GM18861 (cell line): Measurements from ENCODE around the gene PHF20.
A peak's percentile ranks its signal among the peaks of the same experiment; 100 is the strongest.
"Not testable (repeated sequence)": the region's sequence is repeated elsewhere in the genome, so short reads cannot be mapped to it uniquely, and the experiment has no call there.

Source experiments
- ATAC-seq: cut with Tn5 transposase; IDR thresholded peaks from one replicate; pipeline ENCODE4 v1.9.1; 2021; ENCODE audit not compliant: unreplicated experiment

Gene PHF20

DNA sequence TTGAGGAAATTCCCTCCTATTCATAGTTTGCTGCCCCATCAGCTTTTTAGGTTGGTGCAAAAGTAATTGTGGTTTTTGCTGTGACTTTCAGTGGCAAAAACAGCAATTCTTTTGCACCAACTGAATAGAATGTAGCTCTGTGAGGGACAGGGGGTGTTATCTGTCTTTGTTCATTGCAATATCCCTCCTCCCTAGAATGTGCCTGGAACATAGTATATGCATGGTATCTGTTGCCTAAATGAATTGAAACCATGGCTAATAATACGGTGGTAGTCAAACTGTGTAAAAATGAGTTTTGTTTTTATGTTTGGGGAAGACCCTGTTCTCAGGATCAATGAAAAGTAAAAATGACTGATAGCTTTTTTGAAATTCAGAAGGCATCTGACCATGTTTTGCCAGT is 137.4 kb downstream of the PHF20 start:
- no peak for ATAC-seq

DNA sequence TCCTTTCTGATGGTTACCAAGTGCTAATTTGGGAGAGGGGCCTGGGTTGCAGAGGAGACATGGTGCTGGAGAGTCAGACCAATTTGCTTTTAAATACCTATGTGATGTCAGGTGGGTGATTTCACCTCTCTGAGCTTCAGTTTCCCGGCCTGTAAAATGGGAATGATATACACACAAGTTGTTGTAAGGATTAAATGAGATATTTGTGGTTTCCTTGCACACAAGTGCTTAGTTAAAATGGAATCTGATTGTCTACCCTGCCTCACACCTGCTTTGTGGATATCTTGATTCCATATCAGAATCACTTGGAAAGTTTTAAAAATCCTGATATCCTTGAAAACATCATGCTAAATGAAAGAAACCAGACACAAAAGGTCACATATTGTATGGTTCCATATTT is 138.0 kb downstream of the PHF20 start:
- no peak for ATAC-seq

DNA sequence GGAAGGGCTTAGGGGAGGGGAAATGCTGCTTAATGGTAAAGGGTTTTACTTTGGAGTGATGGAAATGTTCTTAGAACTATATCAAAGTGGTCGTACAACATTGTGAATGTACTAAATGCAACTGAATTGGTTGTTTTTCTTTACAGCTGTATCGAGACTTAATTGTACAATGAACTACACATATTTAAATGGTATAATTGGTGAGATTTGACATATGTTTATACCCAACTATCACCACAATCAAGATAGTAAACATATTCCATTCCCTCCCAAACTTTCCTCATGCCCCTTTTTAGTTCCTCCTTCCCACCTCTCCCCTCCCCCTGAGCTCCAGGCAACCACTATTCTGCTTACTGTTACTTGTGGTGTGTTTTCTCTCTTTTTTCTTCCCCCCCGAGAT is 138.4 kb downstream of the PHF20 start:
- no peak for ATAC-seq

DNA sequence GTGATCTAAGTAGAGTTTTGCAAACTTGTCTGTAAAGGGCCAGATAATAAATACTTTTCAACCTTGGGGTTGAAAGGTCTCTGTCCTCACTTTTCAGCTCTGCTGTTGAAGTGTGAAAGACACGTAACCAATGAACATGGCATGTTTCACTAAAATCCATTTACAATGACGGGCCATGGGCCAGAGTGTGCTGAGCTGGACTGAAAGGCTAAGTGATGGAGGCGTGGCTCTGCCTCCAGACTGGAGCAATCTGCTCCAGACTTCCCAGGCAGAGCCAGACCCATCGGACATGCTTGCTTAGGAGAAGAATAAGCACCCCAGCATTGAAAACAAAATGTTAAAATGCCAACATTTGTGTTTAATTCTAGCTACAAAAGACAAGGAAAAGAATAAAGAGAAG is 141.1 kb downstream of the PHF20 start:
- ATAC-seq: no peak

DNA sequence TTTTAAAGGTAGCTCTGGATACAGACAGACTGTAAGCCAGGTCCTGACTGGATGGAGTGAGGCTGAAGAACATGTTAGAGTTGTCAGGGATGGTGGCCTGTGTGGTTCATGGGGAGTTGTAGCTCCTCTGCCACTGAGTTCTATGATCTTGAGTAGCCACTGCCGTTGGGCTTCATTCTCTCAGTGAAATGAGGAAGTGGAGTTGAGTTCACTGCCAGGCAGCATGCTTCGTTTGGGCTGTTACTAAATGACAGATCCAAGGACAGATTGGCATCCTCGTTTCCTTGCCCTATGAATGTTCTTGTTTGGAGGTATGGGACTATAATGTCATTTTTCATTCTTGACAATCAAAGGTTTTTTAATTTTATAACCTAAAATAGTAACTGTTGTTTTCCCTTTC is 145.3 kb downstream of the PHF20 start:
- no peak for ATAC-seq

DNA sequence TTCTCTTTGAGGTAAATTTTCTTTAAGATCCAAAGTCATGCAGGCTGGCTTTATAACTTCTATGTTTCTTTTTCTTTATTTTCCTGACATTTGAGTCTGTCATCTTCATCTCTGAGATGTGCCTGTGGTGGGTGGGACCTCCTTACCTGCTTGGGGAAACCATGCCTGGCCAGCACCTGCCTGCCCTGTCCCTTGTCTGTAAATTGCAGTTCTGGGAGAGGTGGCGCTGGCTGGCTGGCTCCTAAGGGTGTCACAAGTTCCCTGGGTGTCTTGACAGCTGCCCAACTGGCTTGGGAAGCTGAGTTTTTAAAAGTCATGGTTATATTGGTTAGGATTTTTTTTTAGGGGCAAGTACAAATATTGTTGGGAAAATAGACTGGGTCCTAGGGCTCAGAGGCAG is 146.2 kb downstream of the PHF20 start:
- ATAC-seq: no peak

DNA sequence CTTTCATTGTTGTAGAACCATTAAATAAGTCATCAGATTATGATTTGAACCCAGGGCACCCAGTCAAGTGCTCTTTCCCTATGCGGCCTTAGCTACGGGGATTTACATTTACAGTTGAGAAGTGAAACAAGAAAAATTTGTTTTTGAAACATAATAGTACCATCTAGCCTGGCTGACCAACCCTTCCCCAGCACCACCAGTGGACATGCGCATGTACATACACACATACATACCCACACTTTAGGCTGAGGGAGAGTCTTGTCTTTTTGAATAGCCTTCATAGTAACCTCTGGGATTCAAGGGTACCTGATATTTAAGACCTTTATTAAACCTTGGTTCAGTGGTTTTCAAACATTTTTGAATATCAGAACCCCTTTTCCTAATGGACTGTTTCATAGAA is 148.7 kb downstream of the PHF20 start:
- ATAC-seq: no peak

DNA sequence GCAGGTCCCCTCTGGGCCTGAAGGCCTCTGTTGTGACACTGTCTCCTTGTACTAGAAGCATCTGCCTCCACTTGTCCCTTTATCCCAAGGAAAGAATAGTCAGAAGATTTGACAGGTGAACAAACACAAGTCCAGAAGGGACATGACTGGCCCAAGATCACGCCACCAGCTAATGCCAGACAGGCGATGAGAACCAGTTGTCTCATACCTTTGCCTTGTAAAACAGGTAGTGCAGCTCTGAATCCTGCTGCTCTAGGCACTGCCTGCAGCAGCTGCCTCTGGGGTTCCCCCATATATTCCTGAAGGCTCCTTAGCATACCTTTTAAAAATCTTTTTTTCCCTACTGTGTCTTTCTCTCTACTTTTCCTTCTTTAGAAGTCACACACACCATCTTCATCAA is 157.5 kb downstream of the PHF20 start:
- ATAC-seq: no peak

DNA sequence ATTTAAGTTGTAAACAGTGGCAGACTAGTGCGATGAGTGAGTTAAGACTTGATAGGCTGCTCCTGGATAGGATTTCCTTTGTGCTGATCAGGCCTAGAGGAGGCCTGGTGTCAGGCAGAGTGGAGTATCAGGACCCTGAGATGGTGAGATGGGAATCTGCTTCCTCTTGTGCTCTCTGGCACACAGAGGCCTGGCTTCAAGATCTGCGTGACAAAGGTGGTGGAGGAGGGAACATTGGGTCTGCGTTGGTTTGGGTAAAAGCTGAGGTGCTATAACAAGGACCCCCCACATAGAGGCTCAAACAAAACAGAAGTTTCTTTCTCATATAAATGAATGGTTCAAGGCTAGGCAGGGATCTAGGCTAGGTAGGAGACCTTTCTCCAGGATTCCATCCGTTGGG is 162.2 kb downstream of the PHF20 start:
- ATAC-seq: no peak

DNA sequence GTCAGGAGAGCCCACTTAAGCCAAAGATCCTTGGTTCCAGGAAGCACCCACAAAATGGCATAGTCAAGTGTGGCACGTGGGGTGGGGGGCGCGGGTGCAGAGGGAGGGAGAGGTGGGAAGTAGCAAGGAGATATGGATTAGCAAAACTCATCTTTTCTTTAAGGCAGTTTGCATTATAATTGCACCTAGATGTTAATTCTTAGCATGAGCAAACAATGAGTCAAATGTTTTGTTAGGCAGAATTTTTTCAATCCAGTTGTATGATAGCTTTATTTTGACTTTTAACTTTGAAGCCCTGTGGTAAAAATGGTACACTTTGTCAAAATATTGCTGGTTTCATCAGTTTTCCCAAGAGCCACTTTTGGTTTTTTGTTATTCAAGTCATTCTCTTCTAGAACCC is 167.4 kb downstream of the PHF20 start:
- no peak for ATAC-seq

DNA sequence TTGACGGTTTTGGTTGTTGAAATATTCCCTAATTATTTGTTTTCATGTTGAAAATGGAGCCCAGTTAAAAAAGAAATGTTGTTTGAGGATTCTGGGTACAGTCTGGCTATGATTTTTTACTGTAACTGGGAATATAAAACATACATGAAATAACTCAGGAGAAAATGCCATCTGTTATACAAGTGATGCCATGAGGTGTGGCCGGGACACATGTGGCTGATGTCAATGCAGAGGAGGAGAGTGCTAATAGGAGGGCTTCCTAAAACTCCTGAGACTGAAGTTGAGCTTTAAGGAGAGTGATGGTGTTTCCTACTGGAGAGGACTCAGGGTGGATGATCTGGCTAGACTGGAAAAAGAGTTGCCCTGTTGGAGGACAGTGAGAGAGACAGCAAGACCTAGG is 169.8 kb downstream of the PHF20 start:
- ATAC-seq: no peak

DNA sequence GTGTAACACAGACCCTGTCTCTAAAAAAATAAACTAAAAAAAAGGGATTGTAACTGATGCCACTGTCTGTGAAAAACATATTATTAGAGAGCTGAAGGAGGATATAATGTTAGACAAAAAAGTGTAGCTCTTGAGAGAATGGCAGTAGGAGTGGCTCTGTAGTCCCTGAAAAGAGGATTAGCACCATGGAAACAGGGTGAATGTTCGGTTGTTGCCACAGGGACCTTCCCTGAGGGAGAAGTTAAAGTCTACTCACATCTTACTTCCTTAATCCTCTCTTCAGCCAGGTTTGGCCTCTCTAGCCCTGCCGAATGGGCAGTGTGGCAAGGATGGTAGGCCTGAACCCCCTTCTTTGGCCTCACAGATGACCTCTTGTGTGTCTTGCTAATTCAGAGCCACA is 170.4 kb downstream of the PHF20 start:
- no peak for ATAC-seq

DNA sequence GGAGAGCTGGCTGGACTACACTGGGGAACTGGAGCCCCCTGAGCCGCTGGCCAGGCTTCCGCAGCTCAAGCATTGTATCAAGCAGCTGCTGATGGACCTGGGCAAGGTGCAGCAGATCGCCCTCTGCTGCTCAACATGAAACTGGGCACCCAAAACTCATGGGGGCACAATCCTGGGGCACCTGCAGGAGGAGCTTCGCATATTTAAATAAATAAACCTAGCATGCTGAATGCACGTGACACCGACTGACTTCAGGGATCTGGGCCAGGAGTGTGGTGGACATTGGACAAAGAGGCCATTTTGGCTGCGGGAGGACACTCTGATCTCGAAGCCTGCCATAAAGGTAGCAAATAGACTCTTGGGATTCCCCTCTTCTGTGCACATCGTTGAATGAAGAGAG is 175.7 kb downstream of the PHF20 start:
- no peak for ATAC-seq

DNA sequence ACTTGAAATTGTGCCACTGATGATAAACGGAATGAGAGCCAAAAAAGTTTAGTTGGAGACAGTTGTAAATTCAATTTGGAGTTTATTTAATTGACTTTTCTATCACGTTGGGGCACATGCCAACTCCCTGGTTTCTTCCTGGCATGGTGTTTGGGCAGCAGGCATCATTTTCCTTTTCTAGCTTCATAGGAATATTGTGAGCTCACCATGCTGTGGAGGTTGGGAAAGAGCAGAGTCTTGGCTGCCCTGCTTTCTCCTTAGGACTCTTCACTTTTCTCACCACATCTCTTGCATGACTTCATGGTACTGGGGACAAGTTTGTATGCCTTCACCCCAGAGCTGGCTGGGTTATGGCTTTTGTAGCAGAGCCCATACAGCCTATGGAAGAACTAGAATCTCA is 176.1 kb downstream of the PHF20 start:
- ATAC-seq: no peak

DNA sequence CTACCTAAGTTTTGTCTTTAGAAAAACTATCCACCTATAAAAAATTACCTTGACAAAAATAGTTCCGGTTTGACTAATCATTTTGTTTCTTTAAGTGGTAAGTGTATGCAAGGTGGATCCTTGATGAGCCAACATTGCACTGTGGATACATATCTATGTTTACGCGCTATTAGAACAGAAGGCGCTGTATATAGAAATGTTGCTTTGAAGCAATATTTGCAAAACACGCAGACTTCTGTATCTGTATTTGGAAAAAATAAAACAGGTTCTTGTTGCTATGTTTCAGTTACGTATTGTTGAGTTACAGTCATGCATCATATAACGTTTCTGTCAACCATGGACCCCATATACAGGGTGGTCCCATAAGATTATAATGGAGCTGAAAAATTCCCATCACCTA is 178.3 kb downstream of the PHF20 start:
- no peak for ATAC-seq

DNA sequence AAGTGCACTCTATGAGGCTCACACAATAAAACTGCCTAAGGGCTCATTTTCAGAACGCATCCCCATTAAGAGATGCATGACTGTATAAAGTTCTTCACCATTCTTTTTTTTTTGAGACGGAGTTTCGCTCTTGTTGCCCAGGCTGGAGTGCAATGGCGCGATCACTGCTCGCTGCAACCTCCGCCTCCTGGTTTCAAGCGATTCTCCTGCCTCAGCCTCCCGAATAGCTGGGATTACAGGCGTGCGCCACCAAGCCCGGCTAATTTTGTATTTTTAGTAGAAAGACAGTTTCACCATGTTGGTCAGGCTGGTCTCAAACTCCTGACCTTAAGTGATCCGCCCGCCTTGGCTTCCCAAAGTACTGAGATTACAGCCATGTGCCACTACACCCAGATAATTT is 180.3 kb downstream of the PHF20 start:
- not testable (repeated sequence) for ATAC-seq

DNA sequence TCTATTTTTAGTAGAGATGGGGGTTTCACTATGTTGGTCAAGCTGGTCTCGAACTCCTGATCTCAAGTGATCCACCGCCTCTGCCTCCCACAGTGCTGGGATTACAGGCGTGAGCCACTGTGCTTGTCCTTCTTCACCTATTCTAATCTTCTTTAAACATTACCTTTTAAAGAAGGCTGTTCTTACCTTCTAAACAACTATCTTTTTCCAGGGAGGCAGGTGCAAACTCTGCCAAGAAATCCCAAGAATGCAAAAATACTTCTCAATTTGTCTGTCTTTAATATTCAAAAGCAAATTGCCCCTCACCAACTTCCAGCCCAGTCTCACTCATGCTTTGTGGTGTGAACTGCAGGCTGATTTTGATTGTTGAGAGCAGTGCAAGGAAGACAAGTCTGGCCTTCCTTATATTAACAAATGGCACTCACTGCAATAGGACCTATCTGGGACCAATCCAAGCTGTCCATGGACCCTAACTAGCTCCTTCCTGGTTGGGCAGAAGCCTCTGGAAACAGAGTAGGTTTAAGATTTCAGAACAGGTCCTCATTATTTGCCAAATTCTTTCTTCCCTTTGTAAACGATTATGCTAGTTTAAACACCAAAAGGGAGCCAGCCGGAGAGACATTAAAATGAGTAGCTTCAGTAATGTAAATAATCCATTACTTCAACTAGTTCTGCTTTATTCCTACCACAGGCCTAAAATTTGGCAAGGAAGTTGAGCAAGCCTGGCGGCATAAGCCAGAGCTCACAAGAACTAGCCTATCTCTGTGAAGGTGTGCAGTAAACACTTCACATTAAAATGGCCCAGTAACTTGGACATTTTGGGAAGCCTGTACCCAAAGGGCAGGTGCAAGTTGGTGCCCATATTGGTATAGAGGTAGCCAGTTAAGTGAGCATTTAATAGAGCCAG is 180.9 kb downstream of the PHF20 start:
- ATAC-seq: no peak

DNA sequence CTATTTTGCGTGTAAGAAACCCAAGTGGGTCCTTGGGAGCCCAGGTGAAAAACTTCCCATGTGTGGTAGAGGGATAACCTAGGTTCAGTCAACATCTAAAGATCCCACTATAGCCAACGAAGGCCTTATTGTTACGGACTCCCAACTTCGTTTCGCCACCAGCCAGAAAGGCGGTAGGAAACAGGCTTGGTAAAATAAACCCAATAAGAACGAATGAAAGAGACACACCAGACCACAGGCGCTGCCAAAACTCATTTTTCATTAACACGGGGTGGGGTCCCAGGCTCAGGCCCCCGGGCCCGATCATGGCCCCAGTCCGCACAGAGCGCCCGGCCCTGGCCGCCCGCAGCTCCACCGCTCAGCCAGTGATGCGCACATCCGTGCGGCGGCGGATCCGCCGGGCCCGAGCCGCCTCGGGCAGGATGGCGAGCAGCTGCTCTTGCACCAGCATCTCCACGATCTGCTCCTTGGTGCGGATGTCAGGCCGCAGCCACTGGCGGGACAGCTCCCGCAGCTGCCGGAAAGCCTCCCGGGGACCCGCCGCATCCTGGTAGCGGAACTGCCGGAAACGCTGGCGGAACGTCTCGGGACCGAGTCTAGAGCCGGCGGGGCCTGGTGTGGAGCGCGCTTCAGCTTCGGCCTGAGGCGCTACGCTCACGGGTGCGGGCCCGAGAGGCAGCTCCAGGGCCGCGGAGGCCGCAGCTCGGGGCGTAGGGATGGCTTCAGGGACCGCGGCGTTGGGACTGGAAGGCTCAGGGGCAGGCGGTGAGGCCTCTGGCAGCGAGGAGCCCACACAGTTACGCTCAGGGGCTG is 181.8 kb downstream of the PHF20 start:
- peak; percentile 15 for ATAC-seq

DNA sequence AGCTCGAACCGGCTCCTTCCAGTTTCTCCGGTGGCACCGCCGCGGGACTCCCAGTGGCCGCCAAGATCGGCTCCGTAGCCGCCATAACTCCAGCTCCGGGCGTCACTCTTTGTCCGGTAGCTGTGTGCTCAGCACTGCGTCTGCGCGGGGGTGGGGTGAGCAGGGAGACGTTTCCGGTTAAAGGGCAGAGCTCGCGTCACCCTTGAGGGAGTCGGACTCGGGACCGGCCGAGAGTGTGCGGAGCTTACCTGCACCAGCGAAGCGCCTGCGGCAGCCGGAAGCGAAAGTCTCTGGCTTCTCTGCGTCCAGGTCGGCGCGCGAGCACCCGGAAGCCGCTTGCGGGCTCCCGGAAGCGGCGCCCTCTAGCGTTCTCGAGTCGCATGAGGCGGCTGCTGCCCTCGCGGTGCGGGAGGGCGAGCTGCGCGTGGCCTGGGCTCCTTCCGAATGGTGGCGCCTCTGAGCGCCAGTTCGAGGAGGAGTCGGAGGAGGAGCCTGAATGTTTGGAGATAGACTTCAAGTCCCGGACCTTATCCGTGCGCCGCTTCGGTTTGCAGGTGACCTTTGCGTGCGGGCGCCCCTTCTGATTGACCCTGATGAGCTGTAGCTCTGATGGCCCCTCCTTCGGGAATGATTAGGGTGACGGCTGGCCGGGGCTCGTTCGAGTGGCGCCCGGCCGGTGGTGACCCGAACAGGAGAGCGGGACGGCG is 182.5 kb downstream of the PHF20 start, which contains the start of gene SCAND1:
Gene SCAND1, minus strand, starts transcription at position 303 of the 707 bp plus-strand sequence. Its CDS starts 218 bp downstream, at position 85.
- peak; percentile 82 for ATAC-seq

DNA sequence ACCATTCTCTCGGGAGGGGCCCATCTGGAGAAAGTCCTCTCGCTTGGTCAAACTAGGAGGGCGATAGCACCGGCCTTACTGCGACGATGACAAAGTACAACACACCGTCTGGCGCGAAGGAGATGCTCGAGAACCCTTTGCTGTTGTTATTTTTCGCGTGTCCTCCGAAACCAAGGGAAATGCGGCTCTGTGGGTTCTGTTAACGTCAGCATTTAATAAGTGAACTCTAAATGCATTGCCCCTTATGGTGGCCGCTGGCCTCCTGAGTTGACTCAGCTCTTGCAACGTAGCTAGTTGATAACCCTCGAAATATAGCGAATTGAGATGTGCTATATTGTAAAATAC is 183.1 kb downstream of the PHF20 start:
- ATAC-seq: peak; percentile 16

DNA sequence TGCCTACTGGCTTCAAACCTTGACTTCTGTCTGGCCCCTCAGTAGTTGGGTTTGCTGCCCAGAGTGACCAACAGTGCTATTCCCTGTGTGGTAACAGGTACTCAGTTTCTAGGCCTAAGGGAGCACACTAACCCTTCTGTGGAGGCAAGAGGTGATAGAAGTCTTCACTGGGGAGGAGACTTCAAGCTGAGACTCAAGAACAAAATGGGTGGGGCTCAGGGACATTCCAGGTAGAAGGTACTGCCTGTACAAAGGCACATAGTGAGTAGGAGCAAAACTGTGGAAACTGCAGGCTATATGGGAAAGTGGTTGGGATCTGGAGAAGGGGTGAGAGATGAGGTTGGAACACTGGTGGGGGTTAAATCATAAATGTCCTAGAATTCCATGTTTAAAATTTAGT is 184.8 kb downstream of the PHF20 start:
- no peak for ATAC-seq

DNA sequence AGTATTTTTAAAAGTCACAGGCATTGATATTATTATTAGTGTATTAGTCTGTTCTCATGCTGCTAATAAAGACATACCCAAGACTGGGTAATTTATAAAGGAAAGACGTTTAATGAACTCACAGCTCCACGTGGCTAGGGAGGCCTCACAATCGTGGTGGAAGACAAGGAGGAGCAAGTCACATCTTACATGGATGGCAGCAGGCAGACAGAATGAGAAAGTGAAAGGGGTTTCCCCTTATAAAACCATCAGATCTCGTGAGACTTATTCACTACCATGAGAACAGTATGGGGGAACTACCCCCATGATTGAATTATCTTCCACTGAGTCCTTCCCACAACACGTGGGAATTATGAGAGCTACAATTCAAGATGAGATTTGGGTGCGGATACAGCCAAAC is 187.5 kb downstream of the PHF20 start:
- not testable (repeated sequence) for ATAC-seq
